GM12878 (cell line): ENCODE results near the gene CACNA2D3. TPM values are rescaled to one million over a fixed set of nuclear protein-coding genes. Genes with fewer than 3 reads are reported as not detected.
A peak's percentile ranks its signal among the peaks of the same experiment; 100 is the strongest.

Experiments used
- ATAC-seq: fragments of 200-7000 bp; cut with Tn5 transposase; 3 replicates; pipeline ENCODE4 v1.9.1; 2020; ENCODE audit warnings: mild to moderate bottlenecking, moderate library complexity
- BruUV-seq: library from RNA; stranded (reverse); fragments of 400-500 nt; replicated peaks from 2 replicates; lab custom pipeline; 2021; lab: Mats Ljungman, UMichigan
- CTCF ChIA-PET: fragments of 300-600 bp; sonication (Branson Sonifier 250); formaldehyde crosslinking; extraction: SDS; loops from one replicate; lab custom pipeline; 2021; ENCODE audit warnings: inconsistent platforms; lab: Yijun Ruan, JAX
- POLR2A ChIA-PET: fragments of 350-600 bp; formaldehyde crosslinking; extraction: SDS; loops from one replicate; lab custom pipeline; 2021; ENCODE audit warnings: inconsistent platforms; lab: Charles Lee
- RAD21 ChIA-PET: fragments of 300-600 bp; sonication (Branson Sonifier 250); formaldehyde crosslinking; loops from one replicate; lab custom pipeline; 2023; ENCODE audit warnings: antibody characterized with exemption; ENCODE audit not compliant: unreplicated experiment; lab: Charles Lee
- SMC1A ChIA-PET: fragments of 300-600 bp; sonication (Branson Sonifier 250); formaldehyde crosslinking; loops from one replicate; lab custom pipeline; 2023; ENCODE audit not compliant: unreplicated experiment, uncharacterized antibody; lab: Charles Lee
- DNase-seq: peaks from one replicate; pipeline ENCODE4 v3.0.0-alpha.2; 2011; ENCODE audit warnings: low read depth, low spot score
- FAIRE-seq: peaks from 3 replicates; lab custom pipeline; 2011; peaks lifted over from hg19 to GRCh38; lab: Jason Lieb, UNC
- H2AFZ ChIP-seq: 2 replicates; pipeline ENCODE4 v1.6.0; 2011; ENCODE audit warnings: low read depth, low read length, control low read depth; ENCODE audit not compliant: control insufficient read depth
- H3K27ac ChIP-seq: 2 replicates; pipeline ENCODE4 v1.5.1; 2011; ENCODE audit warnings: control low read depth; ENCODE audit not compliant: control insufficient read depth, insufficient read depth
- H3K27me3 ChIP-seq, 2 experiments: replicated peaks in 1 of 2; 2 replicates each; pipeline versions ENCODE4 v1.6.0 to v1.6.1; 2011; ENCODE audit warnings: low read length in 1 of 2; ENCODE audit not compliant: control insufficient read depth in 2 of 2, insufficient read depth in 2 of 2
- H3K36me3 ChIP-seq, 2 experiments: 2 replicates each; pipeline ENCODE4 v1.5.1; 2011; ENCODE audit warnings: low read length in 1 of 2; ENCODE audit not compliant: control insufficient read depth in 2 of 2, insufficient read depth in 2 of 2
- H3K4me1 ChIP-seq: 2 replicates; pipeline ENCODE4 v1.6.1; 2011; ENCODE audit warnings: mild to moderate bottlenecking, low read length, moderate library complexity, mixed read lengths; ENCODE audit not compliant: control insufficient read depth, insufficient read depth
- H3K4me2 ChIP-seq: 2 replicates; pipeline ENCODE4 v1.6.0; 2011; ENCODE audit warnings: control low read depth; ENCODE audit not compliant: control insufficient read depth, insufficient read depth
- H3K4me3 ChIP-seq: fragments of 200-600 bp; sonication (generic); 2 replicates; pipeline ENCODE4 v1.5.1; 2016
- H3K79me2 ChIP-seq: 2 replicates; pipeline ENCODE4 v1.6.0; 2011; ENCODE audit warnings: low read length; ENCODE audit not compliant: control insufficient read depth, insufficient read depth
- H3K9ac ChIP-seq: 2 replicates; pipeline ENCODE4 v1.8.0; 2011; ENCODE audit warnings: low read length, control low read depth, mixed read lengths; ENCODE audit not compliant: control insufficient read depth, insufficient read depth
- H3K9me3 ChIP-seq: replicated peaks from 3 replicates; pipeline ENCODE4 v1.5.1; 2011; ENCODE audit warnings: mild to moderate bottlenecking, low read length; ENCODE audit not compliant: control insufficient read depth, insufficient read depth
- H4K20me1 ChIP-seq: 2 replicates; pipeline ENCODE4 v1.6.0; 2011; ENCODE audit not compliant: control insufficient read depth, insufficient read depth
- CBX5 ChIP-seq: sonication (generic); IDR thresholded peaks from 2 replicates; pipeline ENCODE4 v1.6.1; 2016; ENCODE audit warnings: low read depth, moderate library complexity, mild to moderate bottlenecking, inconsistent platforms
- HDGF ChIP-seq: fragments of 450-650 bp; IDR thresholded peaks from 2 replicates; pipeline ENCODE4 v1.6.1; 2016; ENCODE audit warnings: antibody characterized with exemption
- RAD21 ChIP-seq: IDR thresholded peaks from 2 replicates; pipeline ENCODE4 v1.6.1; 2011; ENCODE audit warnings: mild to moderate bottlenecking, low read depth, low read length, moderate library complexity; ENCODE audit not compliant: insufficient read depth
- RB1 ChIP-seq: fragments of 450-650 bp; formaldehyde crosslinking; IDR thresholded peaks from 2 replicates; pipeline ENCODE4 v1.6.1; 2017; ENCODE audit warnings: mild to moderate bottlenecking, borderline replicate concordance
- STAT3 ChIP-seq: IDR thresholded peaks from 2 replicates; pipeline ENCODE4 v1.6.1; 2011; ENCODE audit warnings: low read depth, low read length, improper control_type of control experiment
- TCF7 ChIP-seq: IDR thresholded peaks from 2 replicates; pipeline ENCODE4 v1.6.1; 2014; ENCODE audit warnings: antibody characterized with exemption, borderline replicate concordance
- ZNF207 ChIP-seq: fragments of 450-650 bp; IDR thresholded peaks from 2 replicates; pipeline ENCODE4 v1.6.1; 2014; ENCODE audit warnings: antibody characterized with exemption, mild to moderate bottlenecking, borderline replicate concordance
- WGBS: methylation state at CpG from one replicate; pipeline ENCODE4 v1.1.6; 2016; ENCODE audit warnings: low lambda C conversion rate; ENCODE audit not compliant: insufficient replicate concordance, insufficient coverage; ENCODE audit errors: missing lambda C conversion rate; 5-methylcytosine and 5-hydroxymethylcytosine counted together
- in situ Hi-C: fragments of 300-500 bp; cut with MboI; formaldehyde crosslinking; loops from 9 replicates; pipeline ENCODE4 v1.14.3; 2018; ENCODE audit warnings: mixed read lengths
- intact Hi-C: fragments of 100-400 bp; cut with micrococcal nuclease; formaldehyde crosslinking; loops from one replicate; pipeline ENCODE4 v1.14.2; 2022; ENCODE audit not compliant: unreplicated experiment
- polyA plus RNA-seq, 11 experiments: library from polyadenylated mRNA; depleted of rRNA in 4 of 11; unstranded in 6 of 11; stranded (reverse) in 5 of 11; fragments of >200 nt; fragmentation: Nextera tagmentation in 4 of 11; fragmentation: Illumina TruSeq in 1 of 11; extraction: Ambion mirVana in 4 of 11; extraction: Trizol in 1 of 11; gene quantifications; 1 replicate in 1 of 11; 2 replicates in 10 of 11; pipeline versions ENCODE4 v1.2.1 to v1.2.3, GENCODE V29; 2011 to 2016; ENCODE audit warnings: inconsistent platforms in 2 of 11, missing spikeins in 2 of 11, low read depth in 1 of 11
- total RNA-seq, 4 experiments: library from RNA; depleted of rRNA in 3 of 4; stranded (reverse); fragments of >200 nt in 3 of 4; fragmentation: Illumina TruSeq in 1 of 4; extraction: Trizol in 1 of 4; gene quantifications; 2 replicates each; pipeline versions ENCODE4 v1.2.1 to v1.2.3, GENCODE V29; 2013 to 2021
- TF ChIP-seq, protein P1 (sequence below), 3 experiments: IDR thresholded peaks in 2 of 3; conservative IDR thresholded peaks in 1 of 3; 2 replicates each; pipeline ENCODE4 v1.5.1; 2011; ENCODE audit warnings: low read depth in 3 of 3, low read length in 3 of 3, mild to moderate bottlenecking in 3 of 3, control low read depth in 2 of 3, moderate library complexity in 2 of 3, inconsistent platforms in 1 of 3, mixed read lengths in 1 of 3; ENCODE audit not compliant: control insufficient read depth in 2 of 3, insufficient read depth in 1 of 3; ENCODE audit errors: extremely low read depth in 1 of 3
- TF ChIP-seq, protein P2 (sequence below): fragments of 150-350 bp; IDR thresholded peaks from 2 replicates; pipeline ENCODE4 v1.6.1; 2014; ENCODE audit warnings: mild to moderate bottlenecking, low read depth, low read length
- TF ChIP-seq, protein P3 (sequence below): IDR thresholded peaks from 2 replicates; pipeline ENCODE4 v1.6.1; 2011; ENCODE audit warnings: borderline replicate concordance, low read depth, mild to moderate bottlenecking, moderate library complexity, low read length; ENCODE audit not compliant: insufficient read depth, poor library complexity, severe bottlenecking
- TF ChIP-seq, protein P4 (sequence below): fragments of 450-650 bp; IDR thresholded peaks from 2 replicates; pipeline ENCODE4 v1.6.1; 2017; ENCODE audit warnings: mild to moderate bottlenecking, moderate library complexity

CACNA2D3 gene
- total and polyA plus RNA-seq, 10 of the 15 experiments (the other 5 are each of a cell fraction or from before 2014, with no cell fraction given), result not detected

DNA sequence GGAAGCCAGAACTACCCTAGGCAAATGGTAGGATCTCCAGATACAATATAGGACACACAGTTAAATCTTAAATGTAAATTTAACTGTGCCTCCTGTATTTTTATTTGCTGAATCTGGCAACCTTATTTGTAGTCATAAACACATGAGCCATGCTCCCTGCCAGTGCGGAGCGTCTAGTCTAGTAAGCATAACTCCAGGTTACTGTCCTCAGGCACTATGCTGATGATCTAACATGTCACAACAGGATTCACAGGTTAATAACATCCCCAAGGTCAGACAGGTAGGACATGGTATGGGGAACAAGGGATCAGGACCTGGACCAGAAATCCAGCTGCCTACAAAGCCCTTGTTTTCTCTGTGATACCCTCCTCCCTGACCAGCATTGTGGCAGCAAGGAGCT lies 305.1 kb downstream of the CACNA2D3 start (continued):
- TF ChIP-seq, protein P1, sequence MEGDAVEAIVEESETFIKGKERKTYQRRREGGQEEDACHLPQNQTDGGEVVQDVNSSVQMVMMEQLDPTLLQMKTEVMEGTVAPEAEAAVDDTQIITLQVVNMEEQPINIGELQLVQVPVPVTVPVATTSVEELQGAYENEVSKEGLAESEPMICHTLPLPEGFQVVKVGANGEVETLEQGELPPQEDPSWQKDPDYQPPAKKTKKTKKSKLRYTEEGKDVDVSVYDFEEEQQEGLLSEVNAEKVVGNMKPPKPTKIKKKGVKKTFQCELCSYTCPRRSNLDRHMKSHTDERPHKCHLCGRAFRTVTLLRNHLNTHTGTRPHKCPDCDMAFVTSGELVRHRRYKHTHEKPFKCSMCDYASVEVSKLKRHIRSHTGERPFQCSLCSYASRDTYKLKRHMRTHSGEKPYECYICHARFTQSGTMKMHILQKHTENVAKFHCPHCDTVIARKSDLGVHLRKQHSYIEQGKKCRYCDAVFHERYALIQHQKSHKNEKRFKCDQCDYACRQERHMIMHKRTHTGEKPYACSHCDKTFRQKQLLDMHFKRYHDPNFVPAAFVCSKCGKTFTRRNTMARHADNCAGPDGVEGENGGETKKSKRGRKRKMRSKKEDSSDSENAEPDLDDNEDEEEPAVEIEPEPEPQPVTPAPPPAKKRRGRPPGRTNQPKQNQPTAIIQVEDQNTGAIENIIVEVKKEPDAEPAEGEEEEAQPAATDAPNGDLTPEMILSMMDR (IDR thresholded peaks at IDR 0.05 in 2 of 3, conservative IDR thresholded peaks at IDR 0.05 in 1 of 3; ENCODE audit: control insufficient read depth in 2 of 3, extremely low read depth in 1 of 3, insufficient read depth in 1 of 3, low read depth in 3 of 3, low read length in 3 of 3), result no peak
- TF ChIP-seq TCF7 (no peak), RB1 (no peak)

DNA sequence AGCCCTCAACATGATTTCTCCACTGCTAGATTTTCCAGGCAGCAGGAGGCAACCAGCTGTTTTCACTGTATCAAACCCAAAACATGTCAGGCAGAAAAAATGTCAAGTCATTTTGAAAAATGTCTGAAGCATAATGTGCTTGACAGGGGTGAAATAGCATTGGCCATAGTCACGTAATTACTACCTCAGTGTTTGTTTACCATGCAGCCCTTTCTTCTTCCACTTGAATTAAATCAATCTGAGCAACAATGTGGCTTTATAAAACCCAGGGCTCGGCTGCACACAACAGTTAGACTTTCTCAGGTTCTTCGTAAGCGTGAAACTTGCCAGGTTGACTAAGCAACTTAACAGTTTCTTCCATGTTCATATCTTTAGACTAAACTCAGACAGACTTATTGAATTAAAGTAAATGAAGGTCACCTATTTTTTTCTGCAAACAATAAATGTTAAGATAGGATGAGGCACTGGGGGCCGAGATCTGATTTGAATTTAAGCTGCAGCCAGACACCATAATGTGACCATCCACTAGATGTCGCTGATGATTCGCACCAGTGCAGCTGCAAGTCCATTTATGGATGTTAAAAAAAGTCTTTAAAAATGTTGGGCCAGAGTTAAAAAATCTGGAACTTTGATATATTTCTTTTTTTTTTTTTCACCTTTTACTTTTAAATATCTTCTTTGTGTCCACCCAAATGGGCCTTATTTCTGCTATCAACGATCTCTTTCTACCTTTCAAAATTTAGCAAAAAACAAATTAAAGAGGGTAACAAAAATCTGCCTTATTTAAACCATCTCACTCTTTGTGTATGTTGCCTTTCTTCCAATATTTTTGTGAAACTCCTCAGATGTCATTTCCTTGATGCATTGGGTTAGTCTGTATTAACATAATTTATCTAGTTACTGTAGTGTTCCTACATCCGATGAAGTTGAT lies 305.9 kb downstream of the CACNA2D3 start:
- peak; percentile 68 for FAIRE-seq
- TF ChIP-seq STAT3 (no peak), ZNF207 (no peak), RAD21 (peak; percentile 79), CBX5 (no peak), HDGF (no peak)
- TF ChIP-seq, protein P2, sequence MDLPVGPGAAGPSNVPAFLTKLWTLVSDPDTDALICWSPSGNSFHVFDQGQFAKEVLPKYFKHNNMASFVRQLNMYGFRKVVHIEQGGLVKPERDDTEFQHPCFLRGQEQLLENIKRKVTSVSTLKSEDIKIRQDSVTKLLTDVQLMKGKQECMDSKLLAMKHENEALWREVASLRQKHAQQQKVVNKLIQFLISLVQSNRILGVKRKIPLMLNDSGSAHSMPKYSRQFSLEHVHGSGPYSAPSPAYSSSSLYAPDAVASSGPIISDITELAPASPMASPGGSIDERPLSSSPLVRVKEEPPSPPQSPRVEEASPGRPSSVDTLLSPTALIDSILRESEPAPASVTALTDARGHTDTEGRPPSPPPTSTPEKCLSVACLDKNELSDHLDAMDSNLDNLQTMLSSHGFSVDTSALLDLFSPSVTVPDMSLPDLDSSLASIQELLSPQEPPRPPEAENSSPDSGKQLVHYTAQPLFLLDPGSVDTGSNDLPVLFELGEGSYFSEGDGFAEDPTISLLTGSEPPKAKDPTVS, result no peak
- TF ChIP-seq, protein P3, sequence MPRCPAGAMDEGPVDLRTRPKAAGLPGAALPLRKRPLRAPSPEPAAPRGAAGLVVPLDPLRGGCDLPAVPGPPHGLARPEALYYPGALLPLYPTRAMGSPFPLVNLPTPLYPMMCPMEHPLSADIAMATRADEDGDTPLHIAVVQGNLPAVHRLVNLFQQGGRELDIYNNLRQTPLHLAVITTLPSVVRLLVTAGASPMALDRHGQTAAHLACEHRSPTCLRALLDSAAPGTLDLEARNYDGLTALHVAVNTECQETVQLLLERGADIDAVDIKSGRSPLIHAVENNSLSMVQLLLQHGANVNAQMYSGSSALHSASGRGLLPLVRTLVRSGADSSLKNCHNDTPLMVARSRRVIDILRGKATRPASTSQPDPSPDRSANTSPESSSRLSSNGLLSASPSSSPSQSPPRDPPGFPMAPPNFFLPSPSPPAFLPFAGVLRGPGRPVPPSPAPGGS, result no peak
- TF ChIP-seq, protein P4, sequence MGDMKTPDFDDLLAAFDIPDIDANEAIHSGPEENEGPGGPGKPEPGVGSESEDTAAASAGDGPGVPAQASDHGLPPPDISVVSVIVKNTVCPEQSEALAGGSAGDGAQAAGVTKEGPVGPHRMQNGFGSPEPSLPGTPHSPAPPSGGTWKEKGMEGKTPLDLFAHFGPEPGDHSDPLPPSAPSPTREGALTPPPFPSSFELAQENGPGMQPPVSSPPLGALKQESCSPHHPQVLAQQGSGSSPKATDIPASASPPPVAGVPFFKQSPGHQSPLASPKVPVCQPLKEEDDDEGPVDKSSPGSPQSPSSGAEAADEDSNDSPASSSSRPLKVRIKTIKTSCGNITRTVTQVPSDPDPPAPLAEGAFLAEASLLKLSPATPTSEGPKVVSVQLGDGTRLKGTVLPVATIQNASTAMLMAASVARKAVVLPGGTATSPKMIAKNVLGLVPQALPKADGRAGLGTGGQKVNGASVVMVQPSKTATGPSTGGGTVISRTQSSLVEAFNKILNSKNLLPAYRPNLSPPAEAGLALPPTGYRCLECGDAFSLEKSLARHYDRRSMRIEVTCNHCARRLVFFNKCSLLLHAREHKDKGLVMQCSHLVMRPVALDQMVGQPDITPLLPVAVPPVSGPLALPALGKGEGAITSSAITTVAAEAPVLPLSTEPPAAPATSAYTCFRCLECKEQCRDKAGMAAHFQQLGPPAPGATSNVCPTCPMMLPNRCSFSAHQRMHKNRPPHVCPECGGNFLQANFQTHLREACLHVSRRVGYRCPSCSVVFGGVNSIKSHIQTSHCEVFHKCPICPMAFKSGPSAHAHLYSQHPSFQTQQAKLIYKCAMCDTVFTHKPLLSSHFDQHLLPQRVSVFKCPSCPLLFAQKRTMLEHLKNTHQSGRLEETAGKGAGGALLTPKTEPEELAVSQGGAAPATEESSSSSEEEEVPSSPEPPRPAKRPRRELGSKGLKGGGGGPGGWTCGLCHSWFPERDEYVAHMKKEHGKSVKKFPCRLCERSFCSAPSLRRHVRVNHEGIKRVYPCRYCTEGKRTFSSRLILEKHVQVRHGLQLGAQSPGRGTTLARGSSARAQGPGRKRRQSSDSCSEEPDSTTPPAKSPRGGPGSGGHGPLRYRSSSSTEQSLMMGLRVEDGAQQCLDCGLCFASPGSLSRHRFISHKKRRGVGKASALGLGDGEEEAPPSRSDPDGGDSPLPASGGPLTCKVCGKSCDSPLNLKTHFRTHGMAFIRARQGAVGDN, result no peak

More for the DNA sequence above, 305.9 kb downstream of the CACNA2D3 start:
- H4K20me1 ChIP-seq, result no peaks in the 10 kb centered on the region
- H3K4me3 ChIP-seq, result no peak overlapping the region
- peak; percentile 71 for ATAC-seq
- WGBS, result 30% methylated on average over 9 of the region's 9 CpGs
- RAD21 ChIA-PET, result no interaction called here
- peak; percentile 7 for DNase-seq
- intact Hi-C loops, result loop anchor here (2.0 to 5.0 kb wide), 2 partner anchors 424 to 489 kb away; no protein-coding TSS in a partner anchor
- in situ Hi-C loops, result loop anchor here (10.0 kb wide), 1 partner anchor 1827 kb away; no protein-coding TSS in a partner anchor
- H3K27me3 ChIP-seq, result no peaks in the 10 kb centered on the region; a peak in 1 of 4 replicates
- no peaks in the 10 kb centered on the region for H3K9me3 ChIP-seq
- SMC1A ChIA-PET, result interaction anchor here (1.5 kb wide), 1 partner anchor 9 kb away, joined by 3 read pairs; no protein-coding TSS in a partner anchor
- H2AFZ ChIP-seq, result no peak overlapping the region
- H3K9ac ChIP-seq, result no peak overlapping the region
- no TSS peak for BruUV-seq
- POLR2A ChIA-PET, result no interaction called here
- no peaks in the 10 kb centered on the region for H3K4me1 ChIP-seq
- no peaks in the 10 kb centered on the region for H3K36me3 ChIP-seq
- CTCF ChIA-PET, result interaction anchor here (0.5 to 2.4 kb wide), 7 partner anchors 11 to 490 kb away, joined by 3 to 8 read pairs (median 3); no protein-coding TSS in a partner anchor
- no peak overlapping the region for H3K4me2 ChIP-seq
- no peaks in the 10 kb centered on the region for H3K79me2 ChIP-seq
- no peak overlapping the region for H3K27ac ChIP-seq
